ENCODE results near the gene U2AF1L4.

The U2AF1L4 gene

GRCh38 chr19:35757231-35757748, 12.1 kb upstream of the U2AF1L4 start:
- DNase-seq (ENCODE audit: low read depth in 2 of 2), result no peak

GRCh38 chr19:35756377-35757230, 11.4 kb upstream of the U2AF1L4 start, which contains the start of gene HSPB6:
Gene HSPB6 (minus strand): TSS chr19:35757029. CDS start chr19:35757008, 21 bp downstream.
- no peak for DNase-seq (ENCODE audit: low read depth in 2 of 2)

GRCh38 chr19:35755550-35756376, 10.5 kb upstream of the U2AF1L4 start:
- DNase-seq (ENCODE audit: low read depth in 2 of 2), result peak; percentile 54 to 55

GRCh38 chr19:35755131-35755549, 9.9 kb upstream of the U2AF1L4 start:
- no peak for DNase-seq (ENCODE audit: low read depth in 2 of 2)

- DNase-seq (ENCODE audit: low read depth in 2 of 2), result no peak
Measured at GRCh38 chr19:35754370-35755130, 9.3 kb upstream of the U2AF1L4 start.

GRCh38 chr19:35753634-35754369, 8.6 kb upstream of the U2AF1L4 start:
- DNase-seq (ENCODE audit: low read depth in 2 of 2), result no peak

- no peak for DNase-seq (ENCODE audit: low read depth in 2 of 2)
Measured at GRCh38 chr19:35752746-35753350, 7.6 kb upstream of the U2AF1L4 start.

GRCh38 chr19:35751839-35752745, 6.9 kb upstream of the U2AF1L4 start:
- no peak for DNase-seq (ENCODE audit: low read depth in 2 of 2)

- DNase-seq (ENCODE audit: low read depth in 2 of 2), result no peak
Measured at GRCh38 chr19:35750167-35750566, 4.9 kb upstream of the U2AF1L4 start.

GRCh38 chr19:35748106-35749020, 3.1 kb upstream of the U2AF1L4 start, which contains the start of gene LIN37:
Gene LIN37 (plus strand): TSS chr19:35748576. CDS start chr19:35748725, 149 bp downstream.
- DNase-seq (ENCODE audit: low read depth in 2 of 2), result peak; percentile 92 to 96

GRCh38 chr19:35746531-35746930, 1.3 kb upstream of the U2AF1L4 start:
- no peak for DNase-seq (ENCODE audit: low read depth in 2 of 2)

- DNase-seq (ENCODE audit: low read depth in 2 of 2), result no peak
Measured at GRCh38 chr19:35746087-35746462, 857 bp upstream of the U2AF1L4 start.

- DNase-seq (ENCODE audit: low read depth in 2 of 2), result peak; percentile 81 to 87
Measured at GRCh38 chr19:35744430-35745327, 539 bp downstream of the U2AF1L4 start.

GRCh38 chr19:35743640-35744429, 1.4 kb downstream of the U2AF1L4 start:
- no peak for DNase-seq (ENCODE audit: low read depth in 2 of 2)

- peak; percentile 39 to 48 for DNase-seq (ENCODE audit: low read depth in 2 of 2)
Measured at GRCh38 chr19:35742121-35742724, 3.0 kb downstream of the U2AF1L4 start, which contains the start of gene IGFLR1. Gene IGFLR1 (minus strand): TSS chr19:35742452. CDS start chr19:35741180, 1,272 bp downstream.

GRCh38 chr19:35741203-35741515, 4.1 kb downstream of the U2AF1L4 start:
- no peak for DNase-seq (ENCODE audit: low read depth in 2 of 2)
